GM12892 (cell line): ENCODE data around the gene KIF26B.

Experiments used
- DNase-seq: peaks from one replicate; pipeline ENCODE4 v3.0.0; 2011; ENCODE audit not compliant: insufficient read length
- FAIRE-seq: peaks from 2 replicates; lab custom pipeline; 2011; peaks lifted over from hg19 to GRCh38; lab: Jason Lieb, UNC
- POLR2A ChIP-seq: IDR thresholded peaks from 2 replicates; pipeline ENCODE4 v1.6.1; 2011; ENCODE audit warnings: low read depth, low read length, control low read depth
- POLR2AphosphoS5 ChIP-seq: IDR thresholded peaks from 2 replicates; pipeline ENCODE4 v1.6.1; 2011; ENCODE audit warnings: low read depth, low read length, control low read depth
- TAF1 ChIP-seq: IDR thresholded peaks from 2 replicates; pipeline ENCODE4 v1.6.1; 2011; ENCODE audit warnings: low read depth, mild to moderate bottlenecking, control low read depth, low read length, borderline replicate concordance

The KIF26B gene

GRCh38 chr1:245463392-245464165 is 308.8 kb downstream of the KIF26B start:
- no peak for TF ChIP-seq POLR2AphosphoS5
- TF ChIP-seq TAF1: no peak
- no peak for TF ChIP-seq POLR2A
- FAIRE-seq (no peak), DNase-seq (no peak)

GRCh38 chr1:245464290-245464689 is 309.5 kb downstream of the KIF26B start:
- TF ChIP-seq TAF1 (no peak), POLR2A (no peak), POLR2AphosphoS5 (no peak)
- FAIRE-seq (no peak), DNase-seq (no peak)

GRCh38 chr1:245465666-245466065 is 310.9 kb downstream of the KIF26B start:
- no peak for FAIRE-seq
- no peak for TF ChIP-seq POLR2AphosphoS5
- TF ChIP-seq POLR2A: no peak
- no peak for TF ChIP-seq TAF1
- no peak for DNase-seq

- TF ChIP-seq TAF1: no peak
- no peak for TF ChIP-seq POLR2AphosphoS5
- no peak for TF ChIP-seq POLR2A
- FAIRE-seq (no peak), DNase-seq (no peak)
These were observed 311.5 kb downstream of the KIF26B start for GRCh38 chr1:245466261-245466660.

GRCh38 chr1:245467804-245468203 is 313.0 kb downstream of the KIF26B start:
- FAIRE-seq (no peak), DNase-seq (no peak)
- TF ChIP-seq POLR2AphosphoS5 (no peak), TAF1 (no peak), POLR2A (no peak)

GRCh38 chr1:245469006-245469405 is 314.2 kb downstream of the KIF26B start:
- TF ChIP-seq POLR2AphosphoS5 (no peak), TAF1 (no peak), POLR2A (no peak)
- FAIRE-seq (no peak), DNase-seq (no peak)

GRCh38 chr1:245469734-245470133 is 314.9 kb downstream of the KIF26B start:
- FAIRE-seq: no peak
- no peak for TF ChIP-seq POLR2AphosphoS5
- TF ChIP-seq POLR2A: no peak
- no peak for TF ChIP-seq TAF1
- no peak for DNase-seq

GRCh38 chr1:245475126-245475525 is 320.3 kb downstream of the KIF26B start:
- no peak for TF ChIP-seq TAF1
- no peak for FAIRE-seq
- DNase-seq: no peak

GRCh38 chr1:245475961-245476516 is 321.3 kb downstream of the KIF26B start:
- no peak for DNase-seq
- no peak for FAIRE-seq
- TF ChIP-seq POLR2A: no peak
- no peak for TF ChIP-seq POLR2AphosphoS5
- no peak for TF ChIP-seq TAF1

- FAIRE-seq (no peak), DNase-seq (no peak)
- TF ChIP-seq TAF1 (no peak), POLR2A (no peak), POLR2AphosphoS5 (no peak)
These were observed 323.2 kb downstream of the KIF26B start for GRCh38 chr1:245477941-245478340.

GRCh38 chr1:245480393-245481120 is 325.8 kb downstream of the KIF26B start:
- no peak for TF ChIP-seq TAF1
- no peak for TF ChIP-seq POLR2A
- no peak for TF ChIP-seq POLR2AphosphoS5
- DNase-seq (no peak), FAIRE-seq (no peak)
